Fibroblast of skin of right quadriceps (primary cell): ENCODE measurements around the gene UNC50.
A peak's percentile ranks its signal among the peaks of the same experiment; 100 is the strongest.
"Not testable (repeated sequence)": the region's sequence is repeated elsewhere in the genome, so short reads cannot be mapped to it uniquely, and the experiment has no call there.

ENCODE experiments used
- DNase-seq: peaks from one replicate; pipeline ENCODE4 v3.0.0-alpha.2; 2013

Gene UNC50

GRCh38 chr2:98577313-98577712, 31.1 kb upstream of the UNC50 start:
- DNase-seq, result no peak

- DNase-seq, result no peak
These were observed 30.2 kb upstream of the UNC50 start for GRCh38 chr2:98578231-98578630.

DNA sequence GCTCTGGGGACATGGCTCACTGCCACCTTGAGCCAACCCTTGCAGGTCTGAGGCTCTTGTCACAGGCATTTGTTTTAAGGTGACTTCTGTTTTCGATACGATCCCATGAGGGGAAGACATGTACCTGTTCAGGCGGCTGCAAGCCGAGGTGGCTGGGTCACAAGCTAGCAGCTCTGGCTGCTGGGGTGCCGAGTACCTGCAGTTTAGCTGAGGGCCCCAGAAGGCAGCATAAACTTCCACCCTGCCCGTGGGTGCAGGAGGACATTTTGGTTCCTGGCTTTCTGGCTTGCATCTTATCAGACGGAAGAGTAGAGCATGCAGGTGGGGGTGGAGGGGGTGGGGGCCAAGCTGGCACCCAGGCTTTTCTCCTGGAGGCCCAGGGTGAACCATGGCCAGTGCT, 28.5 kb upstream of the UNC50 start:
- DNase-seq, result no peak

DNA sequence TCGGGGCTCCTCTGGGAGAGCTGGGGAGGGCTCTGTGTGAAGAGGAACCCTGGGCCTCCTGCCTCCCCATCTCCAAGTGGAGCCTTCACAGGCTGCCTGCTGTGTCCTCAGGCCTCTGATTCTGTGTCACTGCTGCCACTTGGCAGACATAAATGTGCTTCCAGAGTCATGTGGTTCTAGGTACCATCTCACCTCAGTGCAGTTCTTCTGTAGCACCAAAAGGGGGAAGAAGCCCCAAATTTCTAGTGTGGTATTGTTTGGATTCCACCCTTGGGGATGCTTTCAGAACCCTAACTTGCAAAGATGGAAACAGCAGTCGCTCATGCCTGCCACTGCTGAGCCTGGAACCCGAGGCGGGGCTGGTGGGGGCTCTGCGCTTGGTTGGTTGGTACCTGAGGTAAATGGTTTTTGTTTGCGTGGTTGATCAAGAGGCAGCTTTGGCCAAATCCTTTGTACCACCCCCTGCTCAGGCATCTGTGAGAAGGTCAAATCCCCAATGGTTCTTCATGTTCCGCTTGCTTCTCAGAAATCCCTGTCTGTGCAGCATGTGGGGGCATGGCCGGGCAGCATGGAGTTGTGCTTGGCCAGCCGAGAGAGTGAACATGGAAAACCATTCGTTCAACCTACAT, 27.6 kb upstream of the UNC50 start:
- DNase-seq, result no peak

- no peak for DNase-seq
These were observed 25.9 kb upstream of the UNC50 start for GRCh38 chr2:98582523-98582922.

DNA sequence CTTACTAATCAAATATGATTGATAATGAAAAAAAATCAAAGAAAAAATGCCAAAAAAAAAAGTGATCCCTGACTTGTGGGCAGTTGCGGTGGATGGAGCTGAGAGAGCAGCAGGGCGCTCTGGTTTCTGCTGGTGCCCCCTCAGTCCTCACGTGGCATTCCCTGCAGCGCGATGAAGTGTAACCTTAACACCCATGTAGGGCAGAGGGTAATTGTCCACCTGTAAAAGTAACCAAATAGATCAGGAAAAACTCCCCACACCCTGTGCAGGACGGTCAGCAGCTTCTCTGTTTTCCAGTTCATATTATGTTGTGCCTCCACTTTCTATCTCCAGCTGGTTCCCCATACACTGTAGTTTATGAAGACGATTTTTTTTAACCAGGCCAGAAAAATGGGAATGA, 25.1 kb upstream of the UNC50 start:
- no peak for DNase-seq

- DNase-seq, result no peak
These were observed 24.4 kb upstream of the UNC50 start for GRCh38 chr2:98583816-98584618.

DNA sequence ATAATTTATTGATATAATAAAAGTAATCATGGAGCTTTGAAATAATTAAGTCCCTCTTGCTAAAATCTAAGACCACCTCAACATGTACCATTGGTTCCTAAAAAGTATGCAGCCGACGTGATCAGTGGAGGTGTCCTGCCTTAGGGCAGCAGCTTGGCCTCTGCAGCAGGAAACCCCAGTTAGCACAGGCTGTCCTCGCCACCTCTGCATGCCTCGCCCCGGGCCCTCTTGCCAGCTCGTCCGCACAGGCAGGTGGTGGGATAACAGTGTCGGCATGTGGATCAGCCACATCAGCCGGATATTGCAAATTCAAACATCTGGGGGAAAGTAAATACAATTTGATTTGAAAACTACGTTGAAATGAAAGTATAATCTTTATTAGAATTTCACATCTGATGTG, 23.0 kb upstream of the UNC50 start:
- no peak for DNase-seq

DNA sequence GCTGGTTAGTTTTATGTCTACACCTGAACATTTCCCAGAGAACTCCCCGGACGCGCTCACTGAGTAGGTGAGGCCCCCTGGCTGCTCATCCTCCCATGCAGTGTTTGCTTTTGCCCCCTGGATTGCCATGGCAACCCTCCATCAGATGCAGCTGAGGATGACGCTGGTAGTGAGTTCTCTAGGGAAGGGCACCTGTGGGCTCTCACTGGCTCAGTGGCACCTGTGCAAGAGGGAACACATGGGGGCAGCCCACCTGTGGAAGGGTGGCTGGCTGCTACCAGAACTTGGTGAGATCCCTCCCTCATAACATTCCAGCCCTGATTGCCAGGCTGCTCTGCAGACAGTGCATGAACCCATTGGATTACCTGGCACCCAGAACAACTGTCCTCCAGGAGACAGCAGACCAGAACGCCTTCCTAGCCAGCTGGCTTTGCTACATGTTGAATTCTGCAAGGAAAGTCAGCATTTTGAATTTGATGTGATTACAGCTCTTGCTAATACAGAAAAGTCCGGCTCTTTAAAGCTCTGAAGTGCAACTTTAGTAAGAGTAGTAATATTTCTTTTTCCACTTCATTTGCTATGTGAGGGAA, 21.7 kb upstream of the UNC50 start:
- no peak for DNase-seq

- DNase-seq, result no peak
These were observed 19.4 kb upstream of the UNC50 start for GRCh38 chr2:98588880-98589431.

- DNase-seq, result no peak
These were observed 18.9 kb upstream of the UNC50 start for GRCh38 chr2:98589489-98589888.

DNA sequence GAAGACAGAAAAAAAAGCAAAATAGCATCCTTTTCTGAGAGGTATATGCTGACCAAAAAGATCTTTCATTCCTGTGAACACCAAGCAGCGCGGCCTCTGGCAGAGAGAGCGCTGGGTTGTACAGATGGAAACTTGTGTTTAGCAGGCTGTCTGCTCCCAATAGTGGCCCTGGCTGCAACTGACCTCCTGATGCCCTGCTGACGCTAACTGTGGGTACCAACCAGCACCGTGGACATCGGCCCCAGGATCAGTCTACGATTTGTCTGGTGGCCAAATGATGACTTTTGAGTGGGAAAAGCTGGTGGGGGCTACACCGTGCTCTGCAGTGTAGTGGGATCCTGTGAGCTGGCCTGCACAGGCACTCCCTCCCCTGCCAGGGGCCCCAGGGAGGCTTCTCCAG, 15.8 kb upstream of the UNC50 start:
- DNase-seq, result no peak

GRCh38 chr2:98594665-98595064, 13.7 kb upstream of the UNC50 start:
- not testable (repeated sequence) for DNase-seq

- DNase-seq, result peak; percentile 24
These were observed 9.5 kb upstream of the UNC50 start for GRCh38 chr2:98598781-98599428.

DNA sequence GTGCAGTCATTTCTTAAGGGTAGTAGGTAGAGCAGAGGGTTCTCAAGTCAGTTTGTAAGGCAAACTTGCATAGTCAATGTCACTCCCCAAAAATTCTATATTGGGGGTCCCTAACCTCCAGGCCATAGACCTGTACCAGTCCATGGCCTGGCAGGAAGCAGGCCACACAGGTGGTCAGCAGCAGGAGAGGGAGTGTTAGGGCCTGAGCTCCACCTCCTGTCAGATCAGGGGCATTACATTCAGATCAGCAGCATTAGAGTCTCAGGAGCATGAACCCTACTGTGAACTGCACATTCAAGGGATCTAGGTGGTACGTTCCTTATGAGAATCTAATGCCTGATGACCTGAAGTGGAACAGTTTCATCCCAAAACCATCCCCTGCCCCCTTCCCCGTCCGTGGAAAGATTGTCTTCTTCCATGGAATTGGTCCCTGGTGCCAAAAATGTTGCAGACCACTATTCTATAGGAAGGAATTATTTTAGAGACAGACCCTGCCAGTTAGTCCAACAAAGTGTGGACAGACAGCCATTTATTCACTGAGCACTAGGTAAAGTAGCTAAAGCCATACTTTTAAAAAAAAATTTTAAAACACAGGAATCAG, 6.8 kb upstream of the UNC50 start:
- DNase-seq, result peak; percentile 31

GRCh38 chr2:98604547-98604946, 3.8 kb upstream of the UNC50 start:
- no peak for DNase-seq

GRCh38 chr2:98605076-98605475, 3.3 kb upstream of the UNC50 start:
- no peak for DNase-seq

- DNase-seq, result no peak
These were observed 2.0 kb upstream of the UNC50 start for GRCh38 chr2:98606431-98606830.

GRCh38 chr2:98607104-98607503, 1.3 kb upstream of the UNC50 start:
- DNase-seq, result no peak

DNA sequence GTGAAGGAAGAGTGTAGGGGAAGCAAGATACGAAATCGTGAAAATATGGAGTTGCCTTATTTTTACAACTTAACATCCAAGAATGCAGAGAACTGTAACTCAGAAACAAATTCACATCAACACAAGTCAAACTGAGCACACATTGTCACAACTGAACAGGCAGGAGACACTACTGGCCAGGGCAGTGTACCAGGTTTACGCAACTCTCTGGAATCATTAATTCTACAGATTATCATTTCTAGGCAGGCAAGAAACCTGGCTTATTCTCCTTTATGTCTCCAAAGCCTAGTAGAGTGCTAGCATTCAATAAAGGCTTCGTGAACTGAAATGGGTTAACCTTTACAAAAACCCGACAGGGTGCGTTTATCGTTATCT, 661 bp upstream of the UNC50 start:
- no peak for DNase-seq

GRCh38 chr2:98608962-98609604, 694 bp downstream of the UNC50 start:
- peak; percentile 11 for DNase-seq

DNA sequence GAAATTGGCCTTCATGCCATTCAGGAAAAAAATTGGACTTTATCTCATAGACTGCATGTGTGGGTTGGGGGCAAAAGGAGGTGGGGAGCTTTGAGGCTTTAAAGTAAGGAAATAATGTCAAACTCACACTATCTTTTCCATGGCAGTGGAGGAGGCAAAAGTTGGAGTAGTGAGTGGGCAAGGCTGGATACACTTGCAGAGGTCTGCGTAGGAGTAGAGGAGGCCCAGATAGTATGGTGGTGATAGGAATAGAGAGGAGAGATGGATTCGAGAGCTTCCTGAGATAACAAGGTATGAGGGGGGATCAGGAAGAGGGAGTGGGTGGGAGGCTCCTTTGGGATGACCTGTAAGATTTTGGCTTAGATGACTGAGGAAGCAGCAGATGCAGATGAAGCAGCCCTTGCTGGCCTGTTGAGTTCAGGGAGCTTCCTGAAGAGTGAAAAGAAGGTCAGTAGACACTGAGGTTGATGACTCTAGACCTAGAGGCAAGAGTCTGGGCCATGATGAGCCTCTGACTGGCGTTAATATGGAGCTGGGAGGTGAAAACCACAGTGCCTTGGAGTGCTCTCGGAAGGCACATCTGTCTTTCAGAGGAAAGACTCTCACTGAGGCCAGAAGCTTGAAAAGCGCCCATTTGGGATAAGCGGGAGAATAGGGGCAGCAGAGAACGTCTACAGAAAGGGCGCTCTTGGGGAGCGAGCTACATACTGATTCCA, 5.8 kb downstream of the UNC50 start:
- no peak for DNase-seq
